ENCODE data around the gene GLRX5.

Gene GLRX5

DNA sequence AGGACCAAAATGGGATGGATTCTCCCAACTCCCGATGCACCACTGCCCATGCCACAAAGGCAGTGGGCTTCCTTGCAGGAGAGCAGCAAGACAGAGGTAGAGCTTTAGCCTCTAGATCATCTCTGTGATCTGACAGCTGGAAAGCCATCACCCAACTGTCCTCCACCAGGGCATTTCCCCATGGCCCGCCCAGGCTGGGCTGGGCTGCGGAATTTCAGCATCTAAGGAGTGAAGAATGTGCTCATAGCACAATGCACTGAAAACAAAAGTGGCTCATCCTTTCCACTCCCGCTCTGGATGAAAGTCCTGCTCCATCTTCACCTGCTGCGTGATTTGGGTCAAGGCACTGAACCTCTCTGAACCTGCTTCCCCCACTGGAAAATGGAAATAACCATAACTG lies 24.0 kb upstream of the GLRX5 start:
- Histone ChIP-seq H3K27me3 (ENCODE audit: control insufficient read depth, insufficient read depth, low read length) (peaks cover 18% of the 10 kb centered on the region), H3K9me3 (ENCODE audit: control insufficient read depth, insufficient read depth, low read length) (no peaks in the 10 kb centered on the region), H3K36me3 (ENCODE audit: control insufficient read depth, insufficient read depth, low read length) (no peaks in the 10 kb centered on the region), H3K9ac (ENCODE audit: low read depth, low read length) (no peak overlapping the region), H3K4me3 (ENCODE audit: low read depth, low read length) (no peak overlapping the region), H3K27ac (ENCODE audit: low read depth, low read length) (no peak overlapping the region), H3K4me1 (ENCODE audit: control insufficient read depth, insufficient read depth, low read length) (peaks cover 14% of the 10 kb centered on the region)

DNA sequence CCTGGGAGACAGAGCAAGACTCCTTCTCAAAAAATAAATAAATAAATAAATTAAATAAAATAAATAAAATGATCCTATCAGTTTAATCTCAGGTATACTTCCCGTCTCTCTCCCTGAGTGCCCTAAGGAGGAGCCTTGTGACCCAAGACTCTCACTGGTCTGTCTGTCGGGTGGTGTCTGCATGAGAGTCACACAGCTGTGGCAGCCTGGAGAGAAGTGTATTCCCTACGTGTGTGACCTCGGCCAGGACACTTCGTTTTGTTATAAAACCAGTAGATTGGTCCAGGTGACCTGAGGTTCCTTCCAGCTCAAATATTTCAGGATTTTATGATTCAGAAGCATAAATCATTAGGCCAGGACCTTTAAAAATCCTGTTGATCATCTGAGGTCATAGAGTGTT lies 23.2 kb upstream of the GLRX5 start:
- no peaks in the 10 kb centered on the region for H3K9me3 ChIP-seq (ENCODE audit: control insufficient read depth, insufficient read depth, low read length)
- peaks cover 15% of the 10 kb centered on the region for H3K4me1 ChIP-seq (ENCODE audit: control insufficient read depth, insufficient read depth, low read length)
- H3K4me3 ChIP-seq (ENCODE audit: low read depth, low read length): no peak overlapping the region
- no peaks in the 10 kb centered on the region for H3K36me3 ChIP-seq (ENCODE audit: control insufficient read depth, insufficient read depth, low read length)
- peaks cover 24% of the 10 kb centered on the region for H3K27me3 ChIP-seq (ENCODE audit: control insufficient read depth, insufficient read depth, low read length)
- no peak overlapping the region for H3K27ac ChIP-seq (ENCODE audit: low read depth, low read length)
- H3K9ac ChIP-seq (ENCODE audit: low read depth, low read length): no peak overlapping the region

- peaks cover 40% of the 10 kb centered on the region for H3K27me3 ChIP-seq (ENCODE audit: control insufficient read depth, insufficient read depth, low read length)
- H3K36me3 ChIP-seq (ENCODE audit: control insufficient read depth, insufficient read depth, low read length): no peaks in the 10 kb centered on the region
- no peaks in the 10 kb centered on the region for H3K9me3 ChIP-seq (ENCODE audit: control insufficient read depth, insufficient read depth, low read length)
- no peak overlapping the region for H3K9ac ChIP-seq (ENCODE audit: low read depth, low read length)
- H3K4me3 ChIP-seq (ENCODE audit: low read depth, low read length): no peak overlapping the region
- no peak overlapping the region for H3K27ac ChIP-seq (ENCODE audit: low read depth, low read length)
- H3K4me1 ChIP-seq (ENCODE audit: control insufficient read depth, insufficient read depth, low read length): peaks cover 15% of the 10 kb centered on the region
Measured at GRCh38 chr14:95513291-95513690, 21.6 kb upstream of the GLRX5 start.

DNA sequence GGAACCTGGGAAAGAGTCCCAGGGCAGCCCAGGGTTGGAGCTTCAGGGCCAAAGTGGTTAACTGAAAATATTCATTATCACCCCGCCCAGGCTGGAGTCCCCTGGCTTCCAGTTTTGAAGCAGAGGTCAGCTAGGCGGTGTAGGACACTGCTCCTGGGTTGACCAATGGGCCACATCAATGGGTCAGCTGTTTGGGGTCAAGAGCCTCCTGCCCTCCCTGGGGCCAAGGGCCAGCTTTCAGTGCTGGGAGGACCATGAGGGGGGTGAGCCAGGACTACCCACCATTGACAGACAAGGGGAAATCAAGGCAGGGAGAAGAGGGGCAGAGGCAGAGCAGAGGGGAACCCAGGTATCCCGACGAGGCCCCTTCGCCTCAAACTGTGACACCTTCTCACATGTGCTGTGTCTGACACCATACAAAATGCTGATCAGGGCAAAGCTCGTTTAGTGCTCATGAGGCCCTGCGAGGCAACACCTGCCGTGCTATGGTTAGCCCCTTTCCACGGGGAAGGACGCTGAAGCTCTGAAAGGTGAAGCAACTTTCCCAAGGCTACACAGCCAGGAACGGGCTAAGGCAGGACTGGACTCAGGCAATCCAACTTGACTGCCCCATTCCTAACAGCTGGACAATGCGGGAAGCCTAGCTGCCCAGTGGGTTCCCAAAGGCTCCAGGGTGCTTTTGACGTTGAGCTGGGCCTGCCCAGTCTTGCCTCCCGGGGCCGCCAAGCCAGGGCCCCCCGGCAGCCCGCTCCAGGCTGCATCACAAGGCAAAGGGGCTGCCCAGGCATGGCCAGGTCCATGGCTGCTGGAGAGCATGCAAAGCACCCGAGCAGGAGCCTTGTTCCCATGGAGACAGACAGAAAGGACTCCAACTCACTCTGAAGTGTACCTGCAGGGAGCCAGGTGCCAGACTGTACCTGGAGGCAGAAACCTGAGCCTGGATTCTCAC lies 20.4 kb upstream of the GLRX5 start:
- Histone ChIP-seq H3K9ac (ENCODE audit: low read depth, low read length) (no peak overlapping the region), H3K27ac (ENCODE audit: low read depth, low read length) (no peak overlapping the region), H3K4me1 (ENCODE audit: control insufficient read depth, insufficient read depth, low read length) (peaks cover 15% of the 10 kb centered on the region), H3K27me3 (ENCODE audit: control insufficient read depth, insufficient read depth, low read length) (peaks cover 46% of the 10 kb centered on the region), H3K36me3 (ENCODE audit: control insufficient read depth, insufficient read depth, low read length) (no peaks in the 10 kb centered on the region), H3K4me3 (ENCODE audit: low read depth, low read length) (no peak overlapping the region), H3K9me3 (ENCODE audit: control insufficient read depth, insufficient read depth, low read length) (no peaks in the 10 kb centered on the region)

DNA sequence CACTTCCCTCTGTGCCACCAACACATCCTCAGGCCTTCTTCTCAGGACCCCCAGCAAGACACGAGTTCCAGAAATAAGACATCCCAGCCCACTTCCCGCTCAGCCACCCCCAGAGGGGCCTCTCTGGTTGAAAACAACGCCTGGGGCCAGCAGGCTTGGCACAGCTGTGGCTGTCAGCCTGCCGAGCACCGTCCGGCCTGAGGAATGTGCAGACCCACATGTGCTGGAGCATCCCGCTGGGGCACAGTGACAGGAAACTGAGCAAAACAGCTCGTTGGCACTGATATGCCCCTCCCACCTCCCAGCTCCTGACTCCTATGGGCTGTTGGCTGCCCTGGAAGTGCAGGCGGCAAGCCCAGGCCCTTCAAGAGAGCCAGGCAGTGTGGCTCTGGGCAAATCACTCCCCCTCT lies 19.8 kb upstream of the GLRX5 start:
- H3K27ac ChIP-seq (ENCODE audit: low read depth, low read length): no peak overlapping the region
- no peaks in the 10 kb centered on the region for H3K9me3 ChIP-seq (ENCODE audit: control insufficient read depth, insufficient read depth, low read length)
- no peak overlapping the region for H3K4me3 ChIP-seq (ENCODE audit: low read depth, low read length)

GRCh38 chr14:95515596-95516552 lies 19.0 kb upstream of the GLRX5 start:
- H3K9me3 ChIP-seq (ENCODE audit: control insufficient read depth, insufficient read depth, low read length): no peaks in the 10 kb centered on the region
- peak overlapping the region; percentile 55 for H3K4me3 ChIP-seq (ENCODE audit: low read depth, low read length)
- H3K36me3 ChIP-seq (ENCODE audit: control insufficient read depth, insufficient read depth, low read length): no peaks in the 10 kb centered on the region
- H3K4me1 ChIP-seq (ENCODE audit: control insufficient read depth, insufficient read depth, low read length): peaks cover 15% of the 10 kb centered on the region
- H3K9ac ChIP-seq (ENCODE audit: low read depth, low read length): no peak overlapping the region
- peaks cover 46% of the 10 kb centered on the region for H3K27me3 ChIP-seq (ENCODE audit: control insufficient read depth, insufficient read depth, low read length)
- H3K27ac ChIP-seq (ENCODE audit: low read depth, low read length): no peak overlapping the region

More for the DNA sequence above, 19.8 kb upstream of the GLRX5 start:
- Histone ChIP-seq H3K4me1 (ENCODE audit: control insufficient read depth, insufficient read depth, low read length) (peaks cover 15% of the 10 kb centered on the region), H3K36me3 (ENCODE audit: control insufficient read depth, insufficient read depth, low read length) (no peaks in the 10 kb centered on the region), H3K9ac (ENCODE audit: low read depth, low read length) (no peak overlapping the region), H3K27me3 (ENCODE audit: control insufficient read depth, insufficient read depth, low read length) (peaks cover 46% of the 10 kb centered on the region)

DNA sequence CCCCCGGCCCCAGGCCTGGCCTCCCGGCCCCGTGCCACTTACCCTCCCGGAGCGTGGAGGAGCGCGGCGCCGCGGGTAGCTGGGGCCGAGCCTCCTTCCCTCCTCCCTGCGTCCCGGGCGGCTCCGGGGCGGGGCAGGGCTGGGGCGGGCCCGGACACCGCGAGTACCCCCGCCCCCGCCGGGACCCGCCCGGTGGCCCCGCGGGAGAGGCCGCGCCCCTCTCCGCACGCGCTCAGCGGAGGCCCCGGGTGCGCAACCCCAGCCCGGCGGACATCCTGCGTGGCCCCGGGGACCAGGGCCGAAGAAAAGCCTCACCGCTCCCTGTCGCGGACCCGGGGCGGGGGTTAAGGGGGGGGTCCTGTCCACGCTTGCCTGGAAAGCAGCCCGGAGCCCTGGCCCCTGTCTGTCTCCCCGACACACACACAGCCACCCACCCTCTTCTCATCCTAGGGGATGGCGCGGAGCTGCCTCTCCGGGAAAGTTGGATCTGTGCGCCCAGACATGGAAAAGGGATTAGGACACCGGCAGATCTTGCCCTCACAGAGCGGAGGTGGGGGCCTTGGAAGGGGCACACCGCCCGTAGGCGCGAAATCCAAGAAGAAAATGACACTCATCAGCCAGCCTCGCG lies 18.2 kb upstream of the GLRX5 start, which contains the start of gene SYNE3:
TSS of gene SYNE3 (minus strand) at position 97 of the 628 bp plus-strand sequence. CDS start 40,829 bp downstream, outside the sequence.
- no peaks in the 10 kb centered on the region for H3K36me3 ChIP-seq (ENCODE audit: control insufficient read depth, insufficient read depth, low read length)
- H3K27me3 ChIP-seq (ENCODE audit: control insufficient read depth, insufficient read depth, low read length): peaks cover 46% of the 10 kb centered on the region
- peak within 1 kb of the TSS; percentile 55 for H3K4me3 ChIP-seq (ENCODE audit: low read depth, low read length)
- H3K9ac ChIP-seq (ENCODE audit: low read depth, low read length): no peak within 1 kb of the TSS
- H3K27ac ChIP-seq (ENCODE audit: low read depth, low read length): no peak within 1 kb of the TSS
- no peaks in the 10 kb centered on the region for H3K9me3 ChIP-seq (ENCODE audit: control insufficient read depth, insufficient read depth, low read length)
- H3K4me1 ChIP-seq (ENCODE audit: control insufficient read depth, insufficient read depth, low read length): peaks cover 15% of the 10 kb centered on the region

DNA sequence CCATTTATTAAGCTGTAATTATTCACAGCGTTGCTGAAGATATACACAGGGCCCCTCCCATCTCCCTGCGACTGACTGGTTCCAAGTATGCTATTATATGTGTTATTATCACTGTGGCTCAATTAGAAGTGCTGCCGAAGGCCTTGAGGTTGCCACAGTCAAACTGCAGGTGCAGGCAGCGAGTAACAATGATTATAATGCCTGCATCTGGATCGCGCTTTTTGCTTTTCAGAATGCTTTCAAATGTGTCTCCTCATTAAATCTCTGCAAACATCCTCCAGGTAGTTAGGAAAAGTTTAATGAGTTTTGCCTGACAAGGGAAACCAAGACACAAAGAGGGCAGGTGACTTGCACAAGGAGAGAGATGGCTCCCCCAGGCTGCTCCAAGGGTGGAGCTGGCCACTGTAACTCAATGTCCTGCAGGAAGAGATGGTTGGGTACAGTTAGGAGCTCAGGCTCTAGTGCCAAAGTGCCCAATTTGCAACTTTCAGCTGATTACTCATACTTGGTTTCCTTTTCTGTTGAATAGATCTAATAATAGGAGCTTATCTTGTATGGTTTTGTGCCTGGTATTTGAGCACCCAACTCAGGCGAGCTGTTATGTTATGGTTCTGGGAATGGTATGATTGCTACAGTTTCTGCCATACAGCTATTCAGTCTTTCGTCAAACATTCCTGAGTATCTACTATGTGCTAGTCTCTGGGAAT lies 16.7 kb upstream of the GLRX5 start:
- Histone ChIP-seq H3K9me3 (ENCODE audit: control insufficient read depth, insufficient read depth, low read length) (no peaks in the 10 kb centered on the region), H3K36me3 (ENCODE audit: control insufficient read depth, insufficient read depth, low read length) (no peaks in the 10 kb centered on the region), H3K9ac (ENCODE audit: low read depth, low read length) (no peak overlapping the region), H3K27ac (ENCODE audit: low read depth, low read length) (no peak overlapping the region), H3K4me3 (ENCODE audit: low read depth, low read length) (no peak overlapping the region), H3K27me3 (ENCODE audit: control insufficient read depth, insufficient read depth, low read length) (peaks cover 46% of the 10 kb centered on the region), H3K4me1 (ENCODE audit: control insufficient read depth, insufficient read depth, low read length) (peaks cover 15% of the 10 kb centered on the region)

DNA sequence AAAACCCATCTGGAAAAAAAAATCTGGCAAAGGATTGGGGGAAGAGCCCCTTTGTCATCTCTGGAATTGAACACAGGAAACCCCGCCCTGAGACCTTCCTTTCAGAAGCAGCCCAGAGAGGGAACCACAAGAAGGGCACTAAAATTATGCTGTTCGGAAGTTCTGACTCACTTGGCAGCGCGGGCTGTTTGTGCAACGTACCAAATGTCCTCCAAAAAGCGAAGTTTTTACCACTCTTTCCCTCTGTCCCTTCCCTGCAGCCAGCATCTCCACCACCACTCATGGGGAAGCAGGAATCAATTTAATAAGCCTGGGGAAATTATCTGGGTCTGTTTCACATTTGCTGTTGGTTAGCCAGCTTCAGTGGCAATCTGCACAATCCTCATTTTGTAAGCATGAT lies 15.2 kb upstream of the GLRX5 start:
- H3K9me3 ChIP-seq (ENCODE audit: control insufficient read depth, insufficient read depth, low read length): no peaks in the 10 kb centered on the region
- no peak overlapping the region for H3K4me3 ChIP-seq (ENCODE audit: low read depth, low read length)
- peaks cover 16% of the 10 kb centered on the region for H3K4me1 ChIP-seq (ENCODE audit: control insufficient read depth, insufficient read depth, low read length)
- no peak overlapping the region for H3K27ac ChIP-seq (ENCODE audit: low read depth, low read length)
- peaks cover 39% of the 10 kb centered on the region for H3K27me3 ChIP-seq (ENCODE audit: control insufficient read depth, insufficient read depth, low read length)
- no peak overlapping the region for H3K9ac ChIP-seq (ENCODE audit: low read depth, low read length)
- no peaks in the 10 kb centered on the region for H3K36me3 ChIP-seq (ENCODE audit: control insufficient read depth, insufficient read depth, low read length)

- Histone ChIP-seq H3K27me3 (ENCODE audit: control insufficient read depth, insufficient read depth, low read length) (peaks cover 33% of the 10 kb centered on the region), H3K27ac (ENCODE audit: low read depth, low read length) (no peak overlapping the region), H3K4me3 (ENCODE audit: low read depth, low read length) (no peak overlapping the region), H3K36me3 (ENCODE audit: control insufficient read depth, insufficient read depth, low read length) (no peaks in the 10 kb centered on the region), H3K4me1 (ENCODE audit: control insufficient read depth, insufficient read depth, low read length) (peaks cover 13% of the 10 kb centered on the region), H3K9ac (ENCODE audit: low read depth, low read length) (no peak overlapping the region), H3K9me3 (ENCODE audit: control insufficient read depth, insufficient read depth, low read length) (no peaks in the 10 kb centered on the region)
Measured at GRCh38 chr14:95520346-95520745, 14.5 kb upstream of the GLRX5 start.
